Esophagus mucosa (tissue), 1 donor: Measurements from ENCODE around the gene IGBP1. TPM values are rescaled to one million over a fixed set of nuclear protein-coding genes. Genes with fewer than 3 reads are reported as not detected.
"Not testable (repeated sequence)": the region's sequence is repeated elsewhere in the genome, so short reads cannot be mapped to it uniquely, and the experiment has no call there.

Experiments
- ATAC-seq: fragments of 200-7000 bp; cut with Tn5 transposase; one replicate; pipeline ENCODE4 v1.9.1; 2020
- total RNA-seq: library from RNA; stranded (reverse); gene quantifications from one replicate; pipeline ENCODE4 v1.2.4, GENCODE V29; 2023
- donor health status: DM: yes; HTN: yes; CAD: no.

Gene IGBP1
- total RNA-seq, 1 donor from 2014 or later: 36.5 TPM

DNA sequence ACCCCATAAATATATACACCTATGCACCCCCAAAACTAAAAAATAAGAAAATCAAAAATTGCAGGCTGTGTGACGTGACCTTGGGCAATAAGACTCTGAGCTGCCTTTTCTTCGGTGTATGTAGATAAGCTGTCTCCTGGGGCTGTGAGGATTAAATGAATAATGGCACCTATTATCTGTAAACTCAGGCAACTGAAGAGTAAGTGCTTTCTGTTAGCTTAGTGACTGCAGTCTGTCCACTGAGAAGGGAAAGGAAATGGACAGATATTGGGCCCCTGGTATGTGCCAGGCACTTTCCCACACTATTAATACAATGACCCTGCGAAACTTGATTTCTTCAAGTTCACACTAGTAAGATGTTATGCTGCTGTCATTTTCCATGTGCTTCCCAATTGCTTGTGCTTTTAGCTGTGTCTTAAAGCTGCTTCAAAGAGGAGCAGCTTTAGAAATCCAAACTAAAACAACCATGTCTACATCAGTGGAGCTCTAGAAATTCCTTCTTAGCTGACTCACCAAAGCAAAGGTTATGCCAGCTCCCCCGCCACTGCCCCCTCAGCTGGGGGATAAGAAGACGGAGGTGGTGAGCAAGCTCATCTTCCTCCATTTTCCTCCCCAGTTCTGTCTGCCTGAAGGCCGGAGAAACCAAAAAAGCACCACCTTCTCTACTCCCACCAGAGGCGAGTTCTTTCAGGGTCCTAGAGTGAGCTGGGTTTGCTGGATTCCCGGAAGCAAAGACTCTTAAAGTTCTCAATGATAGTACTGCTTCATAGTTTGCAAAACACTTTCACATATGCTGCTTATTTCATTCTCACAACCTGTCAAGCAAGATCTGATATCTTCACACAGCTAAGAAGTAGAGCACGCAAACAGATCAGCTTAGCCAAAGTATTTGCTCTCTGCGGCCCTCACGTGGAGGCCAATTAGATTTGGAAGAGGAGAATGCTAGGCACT, 35.3 kb downstream of the IGBP1 start:
- no peak for ATAC-seq

DNA sequence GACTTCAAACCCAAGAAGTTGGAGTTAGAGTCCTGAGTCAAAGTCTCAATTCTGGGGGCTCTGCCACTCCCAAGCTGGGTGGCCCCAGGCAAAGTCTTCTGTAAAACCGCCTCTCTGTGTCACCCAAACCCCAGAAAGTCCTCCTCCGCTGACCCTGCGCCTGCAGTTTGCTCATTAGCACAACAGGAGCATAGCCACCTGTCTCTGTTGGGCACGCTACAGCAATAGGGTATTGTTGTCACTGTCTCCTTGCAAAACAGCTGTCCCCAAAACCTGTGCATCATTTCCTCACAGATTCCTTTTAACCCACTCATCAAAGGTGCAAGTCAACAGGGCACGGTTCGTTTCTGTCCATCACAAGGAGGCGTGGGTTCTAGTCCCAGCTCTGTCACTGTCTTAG, 36.0 kb downstream of the IGBP1 start:
- no peak for ATAC-seq

DNA sequence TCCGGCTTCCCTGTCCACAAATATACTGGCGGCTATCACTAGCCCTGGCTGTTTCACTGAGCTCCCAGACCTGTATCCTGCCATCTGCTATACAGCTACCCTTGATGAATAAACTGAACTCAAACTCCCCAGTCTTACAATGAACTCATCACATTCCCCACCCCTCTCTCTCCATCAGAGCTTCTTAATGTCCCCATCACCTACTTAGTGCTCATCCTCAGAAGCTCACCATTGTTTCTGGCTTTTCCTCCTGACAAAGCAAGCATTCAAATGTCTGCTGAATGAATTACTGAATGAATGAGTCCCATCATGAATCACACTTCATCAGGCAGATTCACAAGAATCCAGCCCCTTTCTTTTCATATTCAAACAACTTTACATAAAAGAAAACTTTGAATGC, 38.4 kb downstream of the IGBP1 start:
- no peak for ATAC-seq

DNA sequence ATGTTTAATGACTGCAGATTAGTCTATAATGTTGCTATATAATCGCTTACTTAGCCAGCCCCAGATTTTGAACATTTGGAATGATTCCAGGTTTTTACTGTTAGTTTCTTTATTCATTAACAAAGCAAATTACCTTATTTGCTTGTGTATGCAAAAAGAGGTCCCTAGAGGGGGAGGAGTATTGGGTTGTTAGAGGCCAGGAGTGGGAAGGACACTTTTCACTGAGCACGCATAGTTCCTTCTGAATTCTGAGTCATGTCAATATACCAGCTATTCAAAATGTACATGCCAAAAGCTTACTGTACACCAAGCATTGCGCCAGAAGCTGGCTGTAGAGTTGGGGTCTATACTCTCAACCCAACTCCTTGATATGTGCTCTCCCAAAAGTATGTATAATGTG, 39.0 kb downstream of the IGBP1 start:
- no peak for ATAC-seq

DNA sequence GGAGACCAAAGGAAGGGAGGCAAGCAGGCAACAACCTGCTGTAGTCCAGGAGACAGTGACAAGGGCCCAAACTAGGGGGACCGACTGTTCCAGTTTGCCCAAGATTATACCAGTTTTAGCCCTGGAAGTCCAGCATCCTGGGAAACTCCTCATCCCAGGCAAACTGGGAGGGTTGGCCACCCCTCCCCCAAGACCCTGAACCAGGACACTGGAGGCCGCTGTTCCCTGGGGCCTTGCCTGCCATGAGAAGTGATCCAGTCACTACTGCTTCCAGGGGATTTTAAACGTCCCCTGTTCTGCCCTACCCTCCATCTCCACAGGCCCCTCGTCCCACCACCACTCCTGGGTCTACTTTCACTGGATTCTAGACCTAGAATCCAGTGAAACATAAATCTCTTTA, 39.7 kb downstream of the IGBP1 start:
- ATAC-seq: no peak

GRCh38 chrX:70174754-70175153, 41.5 kb downstream of the IGBP1 start:
- ATAC-seq: no peak

DNA sequence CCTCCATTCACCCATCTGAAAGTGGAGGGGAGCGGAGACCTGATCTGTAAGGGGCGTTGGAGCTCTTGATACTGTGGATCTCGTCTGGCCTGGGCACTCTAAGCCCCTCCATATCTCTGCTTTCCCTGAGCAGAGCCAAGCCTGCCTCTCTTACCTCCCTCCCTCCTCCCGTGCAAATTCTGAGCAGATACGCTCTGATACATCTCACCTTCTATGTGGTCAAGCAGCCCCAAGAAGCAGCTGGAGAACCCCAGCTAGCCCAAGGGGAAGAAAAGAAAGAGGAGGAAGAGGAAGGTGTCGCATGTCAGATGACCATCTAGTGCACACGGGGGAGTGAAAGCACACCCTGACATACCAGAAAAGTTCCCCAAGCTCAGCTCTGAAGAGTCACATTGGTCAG, 42.1 kb downstream of the IGBP1 start:
- no peak for ATAC-seq

DNA sequence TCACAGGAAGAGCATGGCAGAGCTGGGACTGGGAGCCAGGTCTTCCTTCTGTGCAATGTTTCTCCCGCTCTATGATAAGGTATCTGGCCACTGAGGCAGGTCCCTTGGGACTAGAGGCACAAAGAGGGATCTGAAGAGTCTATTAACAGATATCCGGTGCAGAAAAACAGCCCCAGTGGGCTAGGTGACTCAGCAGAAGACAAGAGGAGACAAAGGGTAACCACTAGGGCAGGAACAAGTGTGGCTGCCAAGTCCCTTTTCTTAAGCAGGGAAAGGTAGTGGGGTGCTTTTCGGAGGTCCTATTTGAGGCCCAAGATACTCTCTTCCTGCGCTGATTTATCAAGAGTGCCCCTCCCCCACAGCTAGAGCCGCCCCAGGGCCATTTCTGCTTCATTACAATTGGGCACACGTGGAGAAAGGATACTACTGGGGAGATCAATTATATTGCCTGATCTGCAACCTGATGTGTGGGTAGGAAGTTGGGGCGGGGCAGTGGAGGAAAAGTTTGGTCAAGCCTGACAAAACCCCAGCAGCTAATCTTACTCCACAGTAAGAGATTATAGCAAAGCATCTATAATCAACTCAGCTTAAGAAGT, 43.8 kb downstream of the IGBP1 start, which contains the start of gene DGAT2L6:
Gene DGAT2L6 (plus strand): TSS at position 546 of the 596 bp plus-strand sequence. CDS start 100 bp downstream, outside the sequence.
- no peak for ATAC-seq

DNA sequence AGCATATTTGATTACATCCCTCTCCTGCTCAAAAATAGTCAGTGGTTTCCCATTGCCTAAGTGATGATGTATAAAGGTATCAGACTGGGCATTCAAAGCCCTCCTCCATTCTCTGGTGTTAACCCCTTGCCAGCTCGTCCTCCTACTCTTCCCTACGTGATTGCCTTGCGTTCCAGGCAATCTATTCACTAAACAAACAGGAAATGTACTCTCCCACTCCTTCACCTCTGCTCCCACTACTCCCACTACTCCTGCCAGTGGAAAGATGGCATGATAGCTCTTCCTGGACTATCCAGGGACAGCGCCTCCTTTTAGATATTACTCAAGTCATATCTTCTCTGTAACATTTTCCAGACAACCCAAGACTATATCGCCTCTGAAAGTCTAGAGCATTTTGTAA, 49.8 kb downstream of the IGBP1 start:
- ATAC-seq: no peak

DNA sequence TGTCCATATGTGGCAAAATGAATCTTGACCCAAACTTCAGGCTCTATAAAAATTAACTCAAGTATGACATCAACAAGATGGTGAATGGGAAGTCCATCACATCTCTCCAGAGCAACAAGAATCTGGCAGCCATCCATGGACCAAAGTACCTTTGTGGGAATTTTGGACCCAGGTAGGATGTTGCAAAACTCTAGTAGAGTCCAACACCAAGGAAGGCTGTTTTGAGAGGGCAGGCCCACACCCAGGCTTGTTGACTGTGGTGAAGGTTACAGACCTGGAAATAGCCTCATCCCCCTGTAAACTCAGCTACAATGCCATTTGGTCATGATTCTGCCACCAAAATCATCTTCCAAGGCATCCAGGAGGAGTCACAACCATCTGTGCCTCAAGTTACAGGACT, 57.0 kb downstream of the IGBP1 start:
- no peak for ATAC-seq

DNA sequence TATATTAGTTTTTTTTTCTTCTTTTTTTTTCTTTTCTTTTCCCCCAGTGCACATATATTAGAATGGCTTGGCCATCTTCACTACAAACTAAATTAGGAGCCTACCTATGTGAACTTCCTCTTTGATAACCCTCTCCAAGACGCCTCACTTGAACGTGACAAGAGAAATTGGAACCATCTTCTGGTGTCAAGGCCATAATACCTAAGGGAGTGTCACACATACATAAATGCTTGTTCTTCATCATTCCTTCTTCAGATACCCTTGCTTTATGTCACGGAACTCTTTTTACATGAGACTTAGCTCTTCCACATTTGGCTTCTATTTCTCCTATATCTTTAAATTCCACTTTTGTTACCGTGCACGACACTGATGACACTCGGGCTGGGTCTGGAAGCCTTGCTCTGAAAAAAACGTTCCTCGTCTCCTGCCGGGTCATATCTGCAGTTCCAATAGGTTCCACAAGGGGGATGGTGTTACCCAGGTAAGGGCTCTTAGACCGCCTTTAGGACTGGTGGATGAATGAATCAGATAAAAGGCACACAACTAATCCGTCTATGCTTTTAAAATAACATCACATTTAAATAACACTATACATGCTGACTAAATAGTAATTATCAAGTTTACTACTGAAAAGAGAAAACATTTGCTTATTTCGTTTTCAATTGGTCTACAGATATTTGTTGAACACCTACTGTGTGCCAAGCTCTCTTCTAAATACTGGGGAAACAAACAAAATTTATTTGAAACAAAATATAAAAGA, 63.9 kb downstream of the IGBP1 start:
- peak; percentile 84 for ATAC-seq

DNA sequence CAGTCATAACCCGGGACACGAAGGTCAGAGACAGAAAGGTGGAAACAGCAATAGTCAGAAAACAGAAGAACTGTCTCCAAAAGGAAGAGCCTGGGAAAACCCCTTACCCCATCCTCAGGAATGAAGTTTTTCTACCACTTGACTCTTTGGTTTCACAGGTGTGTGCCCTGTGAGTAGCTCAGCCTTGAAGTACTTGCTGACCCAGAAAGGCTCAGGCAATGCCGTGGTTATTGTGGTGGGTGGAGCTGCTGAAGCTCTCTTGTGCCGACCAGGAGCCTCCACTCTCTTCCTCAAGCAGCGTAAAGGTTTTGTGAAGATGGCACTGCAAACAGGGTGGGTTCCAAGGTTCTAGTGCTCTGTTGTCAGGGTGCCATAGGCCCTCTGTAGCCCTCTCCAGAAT, 68.5 kb downstream of the IGBP1 start:
- no peak for ATAC-seq

DNA sequence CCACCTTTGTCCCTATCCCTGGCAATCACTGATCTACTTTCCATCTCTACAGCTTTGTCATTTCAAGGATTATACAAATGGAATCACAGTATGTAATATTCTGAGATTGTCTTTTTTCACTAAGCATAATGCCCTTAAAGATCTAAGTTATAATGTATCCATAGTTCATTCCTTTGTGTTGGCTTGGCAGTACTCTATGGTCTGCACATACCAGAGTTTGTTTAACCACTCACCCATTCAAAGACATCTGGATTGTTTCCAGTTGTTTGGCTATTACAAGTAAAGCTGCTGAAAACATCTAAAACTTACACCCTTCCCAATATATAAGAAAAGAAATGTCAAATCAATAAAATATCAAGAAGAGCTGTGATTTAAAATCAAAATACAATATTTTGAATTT, 75.2 kb downstream of the IGBP1 start:
- no peak for ATAC-seq

GRCh38 chrX:70209570-70209969, 76.3 kb downstream of the IGBP1 start:
- ATAC-seq: not testable (repeated sequence)

Other genes with a start within 250 kb of the IGBP1 start
- gene AWAT2, start 83.5 kb upstream of the IGBP1 start, total RNA-seq: not detected
- not detected for gene OTUD6A, start 71.0 kb upstream of the IGBP1 start, total RNA-seq
- gene DGAT2L6, start 44.0 kb downstream of the IGBP1 start, total RNA-seq: not detected
- not detected for gene AWAT1, start 101.2 kb downstream of the IGBP1 start, total RNA-seq
- 0.20 TPM for gene P2RY4, start 126.8 kb downstream of the IGBP1 start, total RNA-seq
- gene ARR3, start 134.9 kb downstream of the IGBP1 start, total RNA-seq: not detected
- gene RAB41, start 148.7 kb downstream of the IGBP1 start, total RNA-seq: not detected
- gene PDZD11, start 156.5 kb downstream of the IGBP1 start, total RNA-seq: 44.7 TPM
- gene KIF4A, start 156.7 kb downstream of the IGBP1 start, total RNA-seq: 9.4 TPM